SH-SY5Y (cell line): ENCODE data around the gene CUBN.

Experiments
- GATA2 ChIP-seq: IDR thresholded peaks from 2 replicates; pipeline ENCODE4 v1.6.1; 2011; ENCODE audit warnings: mild to moderate bottlenecking, low read depth, low read length
- GATA3 ChIP-seq: IDR thresholded peaks from 2 replicates; pipeline ENCODE4 v1.6.1; 2011; ENCODE audit warnings: low read depth, mild to moderate bottlenecking, low read length, moderate library complexity

Gene CUBN

DNA sequence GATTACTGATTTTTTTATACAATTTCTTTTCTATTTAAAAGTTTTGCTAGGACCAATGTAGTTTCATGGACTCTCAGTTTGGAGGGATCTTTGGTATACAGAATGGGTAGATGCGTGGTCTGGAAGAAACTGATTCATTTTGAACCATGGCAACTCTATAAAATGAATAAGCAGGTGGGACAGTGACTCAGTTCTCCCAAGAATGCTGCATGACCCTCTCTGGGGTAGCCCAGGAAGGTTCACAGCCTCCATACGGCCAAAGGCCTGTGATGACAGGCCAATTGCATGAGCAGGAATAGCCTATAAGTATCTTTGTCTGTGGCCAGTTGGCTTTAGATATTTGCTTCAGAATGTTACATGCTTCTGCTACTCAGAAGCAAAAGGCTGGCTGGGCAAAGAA is 199.1 kb downstream of the CUBN start:
- TF ChIP-seq GATA2 = no peak
- TF ChIP-seq GATA3 = no peak

DNA sequence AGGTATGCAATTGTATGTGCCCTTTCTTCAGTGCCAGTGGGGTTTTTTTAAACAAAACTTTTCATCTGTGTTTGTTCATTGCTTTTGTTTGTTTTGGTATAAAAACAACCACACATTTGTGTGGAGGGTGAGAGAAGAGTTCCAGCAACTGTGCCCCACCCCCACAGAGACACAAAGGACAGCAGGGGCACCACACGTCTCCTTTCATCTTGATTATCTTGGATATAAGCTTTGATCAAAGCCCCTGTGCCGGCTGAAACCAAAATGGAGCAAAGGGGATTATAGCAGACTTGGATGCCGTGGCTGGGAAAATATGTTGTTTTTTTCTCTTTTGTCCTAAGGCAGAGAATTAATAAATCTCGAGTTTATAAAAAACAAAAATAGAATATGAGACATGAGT is 200.5 kb downstream of the CUBN start:
- TF ChIP-seq GATA3 (no peak), GATA2 (no peak)

DNA sequence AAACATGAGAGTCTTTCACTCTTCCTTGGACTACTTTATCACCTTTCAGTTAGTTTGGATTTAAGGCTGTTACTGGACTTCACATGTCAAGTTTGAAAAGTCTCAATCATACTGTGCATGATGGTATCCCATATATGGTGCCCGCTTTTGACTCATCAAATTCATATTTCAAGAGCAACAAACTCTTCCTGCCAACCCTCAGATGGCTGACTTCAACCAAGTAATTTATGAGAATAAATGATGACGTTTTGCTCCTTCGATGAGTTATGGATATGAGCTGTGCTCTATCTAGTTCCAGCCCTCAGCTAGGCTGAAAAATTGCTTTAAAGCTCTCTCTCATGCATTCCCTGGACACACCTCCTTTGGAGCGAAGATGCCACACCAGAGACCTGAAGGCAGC is 202.1 kb downstream of the CUBN start:
- TF ChIP-seq GATA2 (no peak), GATA3 (no peak)

DNA sequence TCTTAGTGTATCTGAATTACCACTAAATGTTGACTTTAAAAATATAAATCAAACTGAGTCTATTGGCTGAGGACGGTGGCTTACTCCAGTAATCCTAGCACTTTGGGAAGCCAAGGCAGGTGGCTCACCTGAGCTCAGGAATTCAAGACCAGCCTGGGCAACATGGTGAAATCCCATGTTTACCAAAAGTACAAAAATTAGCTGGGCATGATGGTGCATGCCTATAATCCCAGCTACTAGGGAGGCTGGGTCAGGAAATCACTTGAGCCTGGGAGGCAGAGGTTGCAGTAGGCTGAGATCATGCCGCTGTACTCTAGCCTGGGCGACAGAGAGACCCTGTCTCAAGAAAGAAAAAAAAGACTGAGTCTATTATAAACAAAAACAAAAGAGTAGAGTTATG is 205.9 kb downstream of the CUBN start:
- no peak for TF ChIP-seq GATA2
- TF ChIP-seq GATA3 = no peak

DNA sequence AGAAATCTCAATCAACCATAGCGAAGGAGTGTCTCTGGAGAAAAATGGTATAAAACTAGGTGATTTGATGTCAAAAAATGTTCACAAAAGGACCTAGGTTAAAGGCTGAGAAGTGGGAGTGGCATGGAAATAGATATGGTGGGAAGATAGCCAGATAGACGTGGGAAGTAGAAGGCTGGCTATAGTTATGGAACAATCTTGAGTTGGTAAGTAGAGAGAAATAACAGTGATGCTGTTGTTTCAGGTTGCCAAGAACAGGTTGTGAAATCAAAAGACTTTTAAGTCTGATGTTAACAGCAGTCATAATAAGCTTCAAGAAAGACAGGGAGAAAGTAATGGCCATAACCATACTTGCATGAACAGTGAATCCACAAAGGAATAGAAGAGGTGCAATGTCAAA is 206.3 kb downstream of the CUBN start:
- TF ChIP-seq GATA2 (no peak), GATA3 (no peak)

DNA sequence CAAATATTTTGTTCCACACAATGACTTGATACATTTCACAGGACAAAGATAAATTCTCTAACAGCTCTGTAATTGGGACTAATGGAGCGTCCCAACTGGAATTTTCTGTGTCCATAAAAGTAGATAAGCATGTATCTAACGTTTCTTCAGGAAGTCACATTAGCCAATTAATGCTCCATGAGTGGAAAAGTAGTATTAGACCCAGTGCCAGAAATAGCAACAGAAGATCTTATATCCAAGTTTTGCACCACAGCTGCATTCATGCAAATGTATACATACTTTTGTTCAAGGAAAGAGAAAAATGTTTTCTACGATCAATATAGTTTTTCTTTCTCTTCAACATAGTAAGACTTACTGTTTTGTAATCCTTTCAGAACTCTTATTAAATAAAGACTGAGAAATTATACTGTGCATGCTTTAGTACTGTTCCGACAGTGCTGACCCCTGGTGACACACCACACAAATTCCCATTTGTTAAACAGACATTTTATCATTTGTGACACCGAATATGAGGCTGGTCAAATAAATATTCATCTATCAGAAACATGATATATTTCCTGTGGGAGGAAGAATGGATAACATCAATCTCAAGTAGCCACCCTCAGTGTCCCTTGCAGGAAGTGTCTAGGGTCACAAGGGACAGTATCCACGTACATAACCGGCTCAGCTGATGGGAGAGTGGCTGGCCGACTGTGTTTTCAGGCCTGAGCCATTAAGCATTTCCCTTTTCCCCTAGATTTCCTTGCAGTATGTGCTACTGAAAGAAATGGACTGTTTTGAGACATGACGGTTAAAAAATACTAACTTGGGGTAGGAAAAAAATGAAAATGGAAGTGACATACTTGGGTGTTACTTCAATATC is 210.3 kb downstream of the CUBN start:
- TF ChIP-seq GATA2 = no peak

DNA sequence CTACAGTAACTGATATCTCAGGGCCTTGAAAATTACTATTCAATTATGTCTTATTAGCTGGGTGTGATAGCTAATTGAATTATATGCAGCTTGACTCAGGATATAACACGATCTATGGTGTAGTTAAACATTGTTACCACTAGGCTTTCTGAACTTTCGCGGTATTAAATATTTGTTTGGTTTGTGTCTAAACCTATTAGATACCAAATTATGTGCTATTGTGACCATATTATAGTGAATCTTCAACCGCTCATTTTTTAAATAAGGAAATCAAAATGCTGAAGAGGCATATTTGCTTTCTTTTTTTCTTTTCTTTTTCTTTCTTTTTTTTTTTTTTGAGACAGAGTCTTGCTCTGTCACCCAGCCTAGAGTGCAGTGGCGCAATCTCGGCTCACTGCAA is 213.1 kb downstream of the CUBN start:
- TF ChIP-seq GATA3 (no peak), GATA2 (no peak)

DNA sequence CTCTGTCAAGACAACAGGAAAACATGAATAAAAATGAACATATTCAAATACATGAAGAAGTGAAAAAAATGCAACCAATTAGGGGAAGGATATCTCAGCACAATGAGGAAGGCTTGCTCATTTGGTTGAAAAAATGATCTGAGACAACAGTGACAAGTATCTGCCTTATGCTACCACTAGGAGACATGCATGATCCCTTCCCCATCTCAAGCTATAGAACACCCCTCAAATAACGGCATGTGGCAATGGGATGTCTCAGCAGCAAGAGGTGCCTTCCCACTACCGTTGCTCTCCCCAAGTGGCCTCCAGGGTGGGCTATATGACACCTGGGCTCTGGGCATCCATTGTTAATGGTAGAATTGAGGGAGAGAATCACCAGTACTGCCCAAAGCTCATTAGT is 214.3 kb downstream of the CUBN start:
- TF ChIP-seq GATA2 (no peak), GATA3 (no peak)

DNA sequence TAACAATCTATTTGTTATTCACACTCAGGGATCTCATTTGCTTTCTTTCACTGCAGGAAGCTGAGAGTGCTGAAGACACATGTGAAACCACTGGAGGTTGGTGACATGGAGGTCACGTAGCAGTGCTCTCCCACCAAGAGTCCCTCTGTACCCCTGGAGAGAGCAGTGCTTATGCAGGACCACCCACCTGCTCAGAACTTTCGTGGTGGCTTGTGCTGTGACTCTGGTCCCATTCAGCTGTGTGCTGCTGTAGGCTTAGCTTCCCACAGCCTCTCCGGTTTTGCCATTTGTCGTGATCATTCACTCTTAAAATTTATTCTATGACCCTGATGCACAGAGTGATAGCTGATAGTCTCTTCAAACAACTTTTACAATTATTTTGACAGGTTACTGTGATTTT is 216.3 kb downstream of the CUBN start:
- TF ChIP-seq GATA3 = no peak
- TF ChIP-seq GATA2 = no peak

DNA sequence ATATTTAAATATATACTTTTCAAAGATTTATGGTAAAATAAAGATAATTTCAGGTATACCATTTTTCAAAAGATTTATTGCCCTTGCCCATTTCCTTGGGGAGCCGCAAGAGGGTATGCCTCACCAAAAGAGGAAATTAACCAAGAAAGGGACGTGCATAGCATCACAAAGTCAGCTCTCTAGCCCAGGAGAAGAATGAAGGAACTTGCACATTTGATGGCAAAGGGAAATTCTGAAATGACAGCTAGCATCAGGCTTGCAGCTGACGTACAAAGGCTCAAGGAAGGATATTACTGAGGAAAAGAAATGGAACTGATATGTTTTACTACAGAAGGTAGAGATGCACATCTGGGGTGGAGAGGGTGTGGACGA is 218.8 kb downstream of the CUBN start:
- no peak for TF ChIP-seq GATA3
- no peak for TF ChIP-seq GATA2

DNA sequence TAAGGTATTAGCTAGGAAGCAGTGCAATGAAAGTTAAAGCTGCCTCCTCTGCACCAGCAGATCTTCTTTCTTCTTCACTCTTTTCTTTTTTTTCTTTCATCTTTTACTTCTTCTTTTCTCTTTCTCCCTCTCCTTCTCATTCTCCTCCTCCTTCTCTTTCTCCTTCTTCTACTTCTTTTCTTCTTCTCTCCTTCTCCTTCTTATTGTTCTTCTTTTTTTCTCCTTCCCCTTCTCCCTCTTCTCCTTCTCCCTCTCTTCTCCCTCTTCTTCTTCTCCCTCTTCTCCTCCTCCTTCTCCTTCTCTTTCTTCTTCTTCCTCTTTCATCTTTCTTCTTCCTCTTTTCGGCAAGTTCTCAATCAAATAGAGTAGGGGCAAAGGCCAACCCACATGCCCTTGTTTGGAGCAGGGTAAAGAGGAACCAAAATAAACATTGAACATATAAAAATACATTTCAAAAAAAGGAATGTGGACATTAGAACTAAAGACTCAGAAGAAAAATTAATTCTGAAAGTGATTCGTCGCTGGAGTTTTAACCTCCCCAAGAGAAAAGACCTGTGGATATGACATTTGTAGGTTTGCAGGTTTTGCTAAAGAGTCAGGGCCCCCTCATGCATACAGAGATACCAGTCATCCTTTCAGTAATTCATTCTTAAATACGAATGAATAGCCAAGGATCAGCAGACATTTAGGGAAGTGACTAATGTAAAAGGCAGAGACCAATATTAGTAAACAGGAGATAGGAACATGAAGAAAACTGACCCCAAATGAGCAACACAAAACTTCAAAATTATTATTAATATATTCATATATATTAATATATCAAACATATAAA is 219.4 kb downstream of the CUBN start:
- TF ChIP-seq GATA3 = no peak
- no peak for TF ChIP-seq GATA2

DNA sequence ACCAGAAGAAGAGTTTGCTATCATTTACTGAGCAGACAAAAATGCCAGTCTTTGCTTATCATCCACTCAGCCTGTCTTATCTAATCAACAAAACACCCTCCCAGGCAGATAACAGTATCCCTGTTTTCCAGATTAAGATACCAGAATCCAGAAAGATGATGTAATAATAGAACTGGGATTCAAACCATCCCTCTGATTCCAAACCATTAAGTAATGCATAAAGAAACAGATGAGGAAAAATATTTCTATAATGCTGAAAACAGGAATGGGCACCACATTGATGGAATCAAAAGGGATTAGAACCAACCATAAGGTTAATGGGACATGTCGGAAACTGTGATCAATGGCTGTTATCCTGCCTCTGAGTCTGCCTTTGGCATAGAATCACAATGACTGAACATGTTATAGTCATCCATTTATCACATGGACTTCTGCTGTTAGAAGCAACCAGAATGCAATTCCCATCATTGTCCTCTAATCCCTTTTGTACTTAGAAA is 220.3 kb downstream of the CUBN start:
- TF ChIP-seq GATA3 (peak; percentile 98), GATA2 (peak; percentile 94; the same call in 1 of the 2 replicates)

DNA sequence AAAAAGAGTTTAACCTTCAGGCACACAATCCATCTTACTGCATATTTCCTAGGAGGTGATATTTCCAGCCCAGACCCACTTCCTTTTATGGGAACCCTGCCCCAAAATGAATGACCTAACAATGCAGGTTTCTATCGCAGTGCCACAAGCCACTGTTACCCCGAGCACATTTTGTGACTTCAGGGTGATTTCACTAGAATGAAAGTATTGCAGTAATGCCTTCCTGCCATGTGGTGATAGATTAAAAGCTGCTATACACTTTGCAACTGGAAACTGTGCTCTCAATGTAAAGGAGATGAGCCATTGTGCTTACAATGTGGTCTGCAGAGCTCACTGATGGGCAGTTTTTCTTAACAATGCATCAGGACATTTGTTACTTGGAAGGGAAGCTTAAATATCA is 221.9 kb downstream of the CUBN start:
- no peak for TF ChIP-seq GATA2
- TF ChIP-seq GATA3 = no peak

DNA sequence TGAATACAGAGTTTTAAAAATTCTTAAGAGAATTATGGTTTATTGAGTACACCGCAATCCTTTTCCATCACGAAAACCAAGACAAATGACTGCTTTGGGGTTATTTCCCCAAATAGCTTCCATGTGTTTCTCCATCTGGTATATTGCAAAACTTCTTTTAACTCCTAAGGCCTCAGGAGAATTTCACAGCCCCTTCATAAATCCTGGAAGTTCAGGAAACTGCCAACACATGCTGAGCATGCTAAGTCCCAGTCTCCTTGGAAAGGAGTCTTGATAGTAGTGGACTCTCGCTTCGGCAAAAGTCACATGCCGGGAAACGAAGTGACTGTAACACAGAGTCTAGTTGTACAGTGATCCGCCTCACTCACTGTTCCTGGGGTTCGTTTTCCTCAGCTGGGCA is 224.3 kb downstream of the CUBN start:
- TF ChIP-seq GATA3 (no peak), GATA2 (no peak)

DNA sequence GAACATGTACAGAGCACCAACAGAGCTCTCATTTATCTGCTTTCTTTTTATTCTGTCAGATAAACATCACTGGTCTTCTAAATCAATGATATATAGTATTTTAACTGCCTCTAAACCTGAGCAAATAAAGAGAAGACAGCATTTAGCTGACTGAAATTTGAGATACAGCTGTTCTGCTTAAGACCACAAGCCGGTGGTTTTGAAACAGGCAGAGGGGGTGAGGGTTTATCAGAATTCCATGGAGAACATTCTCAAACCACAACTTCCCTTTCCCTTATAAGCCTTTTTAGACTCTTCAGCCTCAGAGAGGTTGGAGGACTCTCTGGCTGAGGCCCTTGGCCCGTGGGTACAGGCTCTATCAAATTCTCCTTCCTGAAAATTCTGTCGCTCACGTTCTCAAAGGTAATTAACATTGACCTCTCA is 225.0 kb downstream of the CUBN start:
- TF ChIP-seq GATA2 (no peak), GATA3 (no peak)

DNA sequence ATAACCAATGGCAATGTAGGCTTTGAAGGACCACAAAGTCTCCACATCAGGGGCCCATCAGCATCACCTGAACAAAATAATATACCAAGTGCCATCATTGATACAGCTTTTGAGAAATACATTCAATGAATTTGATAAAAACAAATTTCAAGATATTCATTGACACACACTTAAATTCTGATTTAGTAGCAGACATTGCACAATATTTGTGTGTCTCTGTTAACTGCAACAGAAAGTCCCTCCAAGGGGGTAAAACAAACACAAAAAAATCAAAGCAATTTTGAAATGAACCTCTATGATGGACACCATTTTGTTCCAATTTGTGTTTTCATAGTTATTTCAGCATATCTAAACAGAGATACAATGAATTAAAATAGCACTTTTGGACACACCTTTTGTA is 225.6 kb downstream of the CUBN start:
- no peak for TF ChIP-seq GATA3
- no peak for TF ChIP-seq GATA2
